Smooth muscle cell (in vitro differentiated cells): ENCODE data around the gene FBXL17. TPM values are rescaled to one million over a fixed set of nuclear protein-coding genes. Genes with fewer than 3 reads are reported as not detected.

Experiments
- DNase-seq: peaks from one replicate; lab custom pipeline; 2025; ENCODE audit not compliant: unreplicated experiment; lab: John Stamatoyannopoulos, UW
- H2AFZ ChIP-seq: fragments of 200-600 bp; sonication (generic); 2 replicates; pipeline ENCODE4 v1.6.0; 2016; ENCODE audit warnings: antibody characterized with exemption, low read depth, mild to moderate bottlenecking
- H3F3A ChIP-seq: fragments of 200-600 bp; sonication (generic); 2 replicates; pipeline ENCODE4 v1.6.0; 2017; ENCODE audit warnings: antibody characterized with exemption, low read depth
- H3K27ac ChIP-seq: fragments of 200-600 bp; sonication (generic); 2 replicates; pipeline ENCODE4 v1.5.1; 2016; ENCODE audit warnings: low read depth, mild to moderate bottlenecking
- H3K27me3 ChIP-seq: fragments of 200-600 bp; sonication (generic); 2 replicates; pipeline ENCODE4 v1.6.1; 2016; ENCODE audit warnings: low read depth, mild to moderate bottlenecking
- H3K36me3 ChIP-seq: fragments of 200-600 bp; sonication (generic); 2 replicates; pipeline ENCODE4 v1.5.1; 2016; ENCODE audit warnings: low read depth
- H3K4me1 ChIP-seq: fragments of 200-600 bp; sonication (generic); 2 replicates; pipeline ENCODE4 v1.5.1; 2016; ENCODE audit warnings: low read depth
- H3K4me2 ChIP-seq: fragments of 200-600 bp; sonication (generic); 2 replicates; pipeline ENCODE4 v1.6.0; 2016; ENCODE audit warnings: mild to moderate bottlenecking
- H3K4me3 ChIP-seq: fragments of 200-600 bp; sonication (generic); 2 replicates; pipeline ENCODE4 v1.5.1; 2016; ENCODE audit warnings: mild to moderate bottlenecking
- H3K79me2 ChIP-seq: fragments of 200-600 bp; sonication (generic); 2 replicates; pipeline ENCODE4 v1.6.0; 2016; ENCODE audit warnings: low read depth, mild to moderate bottlenecking
- H3K9ac ChIP-seq: fragments of 200-600 bp; sonication (generic); 2 replicates; pipeline ENCODE4 v1.6.0; 2016; ENCODE audit warnings: low read depth
- H3K9me3 ChIP-seq: fragments of 200-600 bp; sonication (generic); replicated peaks from 2 replicates; pipeline ENCODE4 v1.5.1; 2016; ENCODE audit warnings: low read depth
- H4K20me1 ChIP-seq: fragments of 200-600 bp; sonication (generic); 2 replicates; pipeline ENCODE4 v1.6.0; 2016; ENCODE audit warnings: low read depth
- WGBS: methylation state at CpG from one replicate; pipeline ENCODE4 v1.1.7; 2016; ENCODE audit warnings: low lambda C conversion rate; 5-methylcytosine and 5-hydroxymethylcytosine counted together
- polyA plus RNA-seq: library from polyadenylated mRNA; unstranded; fragments of >200 nt; fragmentation: Nextera tagmentation; extraction: Ambion mirVana; gene quantifications from 2 replicates; pipeline ENCODE4 v1.2.1, GENCODE V29; 2016
- total RNA-seq: library from RNA; depleted of rRNA; stranded (reverse); fragments of >200 nt; gene quantifications from 2 replicates; pipeline ENCODE4 v1.2.3, GENCODE V29; 2014
- TF ChIP-seq, protein P1 (sequence below): fragments of 200-600 bp; sonication (generic); IDR thresholded peaks from 2 replicates; pipeline ENCODE4 v1.5.1; 2017; ENCODE audit warnings: borderline replicate concordance, mild to moderate bottlenecking, antibody characterized with exemption; ENCODE audit not compliant: insufficient read depth, poor library complexity, severe bottlenecking

The FBXL17 gene
- total and polyA plus RNA-seq, 2 experiments from 2014 or later: 5.4 to 16.0 TPM

DNA sequence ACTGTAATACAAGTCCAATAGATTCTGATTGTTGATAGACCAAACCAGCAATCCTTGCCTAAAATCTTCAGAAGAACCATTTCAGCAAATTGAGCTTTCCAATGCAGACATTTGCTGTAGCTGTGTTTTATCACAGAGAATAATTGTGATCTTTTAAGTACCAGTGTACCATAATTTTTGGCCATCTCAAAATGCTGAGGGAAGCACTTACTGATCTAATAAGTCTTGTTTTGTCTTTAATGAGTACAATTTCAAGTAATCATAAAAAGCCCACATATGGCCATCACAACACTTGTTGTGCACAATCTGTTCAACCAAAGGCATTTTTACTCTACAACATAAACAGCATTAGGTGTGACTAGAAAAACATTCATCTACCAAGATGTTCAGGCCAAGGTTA, 159.9 kb downstream of the FBXL17 start:
- H3K4me2 ChIP-seq: no peak overlapping the region
- H4K20me1 ChIP-seq: no peaks in the 10 kb centered on the region
- H3K27me3 ChIP-seq: no peaks in the 10 kb centered on the region
- no peaks in the 10 kb centered on the region for H3K36me3 ChIP-seq
- H3K27ac ChIP-seq: no peak overlapping the region
- no peaks in the 10 kb centered on the region for H3K4me1 ChIP-seq
- no peaks in the 10 kb centered on the region for H3F3A ChIP-seq
- H3K79me2 ChIP-seq: no peaks in the 10 kb centered on the region
- H2AFZ ChIP-seq: no peak overlapping the region
- no peak overlapping the region for H3K9ac ChIP-seq
- no peak overlapping the region for H3K4me3 ChIP-seq
- DNase-seq: no peak
- no peaks in the 10 kb centered on the region for H3K9me3 ChIP-seq
- TF ChIP-seq, protein P1, sequence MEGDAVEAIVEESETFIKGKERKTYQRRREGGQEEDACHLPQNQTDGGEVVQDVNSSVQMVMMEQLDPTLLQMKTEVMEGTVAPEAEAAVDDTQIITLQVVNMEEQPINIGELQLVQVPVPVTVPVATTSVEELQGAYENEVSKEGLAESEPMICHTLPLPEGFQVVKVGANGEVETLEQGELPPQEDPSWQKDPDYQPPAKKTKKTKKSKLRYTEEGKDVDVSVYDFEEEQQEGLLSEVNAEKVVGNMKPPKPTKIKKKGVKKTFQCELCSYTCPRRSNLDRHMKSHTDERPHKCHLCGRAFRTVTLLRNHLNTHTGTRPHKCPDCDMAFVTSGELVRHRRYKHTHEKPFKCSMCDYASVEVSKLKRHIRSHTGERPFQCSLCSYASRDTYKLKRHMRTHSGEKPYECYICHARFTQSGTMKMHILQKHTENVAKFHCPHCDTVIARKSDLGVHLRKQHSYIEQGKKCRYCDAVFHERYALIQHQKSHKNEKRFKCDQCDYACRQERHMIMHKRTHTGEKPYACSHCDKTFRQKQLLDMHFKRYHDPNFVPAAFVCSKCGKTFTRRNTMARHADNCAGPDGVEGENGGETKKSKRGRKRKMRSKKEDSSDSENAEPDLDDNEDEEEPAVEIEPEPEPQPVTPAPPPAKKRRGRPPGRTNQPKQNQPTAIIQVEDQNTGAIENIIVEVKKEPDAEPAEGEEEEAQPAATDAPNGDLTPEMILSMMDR: no peak

DNA sequence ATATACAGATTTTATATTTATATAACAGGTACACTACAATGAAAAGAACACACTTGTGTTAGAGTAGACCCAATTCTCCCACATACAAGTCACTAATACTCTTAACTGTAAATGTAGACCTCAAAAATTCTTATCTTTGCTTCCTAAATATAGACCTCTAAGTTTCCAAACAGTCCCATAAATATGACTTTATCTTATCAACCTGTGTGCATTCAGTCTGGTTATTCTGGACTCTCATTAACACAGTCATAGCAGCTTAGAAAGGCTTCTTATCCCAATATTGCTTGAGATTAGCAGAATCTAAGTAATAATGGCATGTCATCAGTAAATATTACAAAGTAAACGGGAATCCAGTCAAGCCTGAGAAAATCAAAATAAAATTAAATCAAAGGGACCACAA, 161.1 kb downstream of the FBXL17 start:
- Histone ChIP-seq H4K20me1 (no peaks in the 10 kb centered on the region), H3K4me2 (peak overlapping the region; percentile 37), H3K4me3 (no peak overlapping the region), H3K36me3 (no peaks in the 10 kb centered on the region), H3K9ac (no peak overlapping the region), H3F3A (no peaks in the 10 kb centered on the region), H3K27me3 (no peaks in the 10 kb centered on the region), H3K9me3 (no peaks in the 10 kb centered on the region), H3K27ac (no peak overlapping the region), H2AFZ (no peak overlapping the region), H3K79me2 (no peaks in the 10 kb centered on the region), H3K4me1 (no peaks in the 10 kb centered on the region)
- 35% methylated on average over 1 of the region's 1 CpG for WGBS
- TF ChIP-seq, protein P1: no peak
- DNase-seq: no peak

- Histone ChIP-seq H4K20me1 (no peaks in the 10 kb centered on the region), H3K27ac (peak overlapping the region; percentile 42), H3F3A (no peaks in the 10 kb centered on the region), H3K9ac (no peak overlapping the region), H3K36me3 (peaks cover 7% of the 10 kb centered on the region), H2AFZ (no peak overlapping the region), H3K4me2 (peak overlapping the region; percentile 17), H3K27me3 (no peaks in the 10 kb centered on the region), H3K9me3 (no peaks in the 10 kb centered on the region), H3K79me2 (no peaks in the 10 kb centered on the region), H3K4me3 (no peak overlapping the region), H3K4me1 (peaks cover 6% of the 10 kb centered on the region)
- WGBS: 27% methylated on average over 4 of the region's 4 CpGs
- TF ChIP-seq, protein P1: no peak
- DNase-seq: no peak
Observed at GRCh38 chr5:108216890-108217289, 165.0 kb downstream of the FBXL17 start.

DNA sequence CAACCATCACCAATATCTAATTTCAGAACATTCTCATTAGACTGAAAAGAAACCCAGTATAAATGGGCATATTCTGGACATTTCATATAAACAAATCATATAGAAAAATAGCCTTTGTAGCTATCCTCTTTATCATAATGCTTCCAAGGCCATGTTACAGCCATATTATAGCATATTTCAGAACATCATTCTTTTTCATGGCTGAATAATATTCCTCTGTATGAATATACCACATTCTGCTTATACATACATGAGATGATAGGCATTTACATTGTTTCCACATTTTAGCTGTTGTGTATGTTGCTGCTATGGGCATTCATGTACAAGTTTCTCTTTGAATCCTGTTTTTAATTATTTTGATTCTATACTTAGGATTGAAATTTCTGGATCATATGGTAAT, 167.0 kb downstream of the FBXL17 start:
- peaks cover 6% of the 10 kb centered on the region for H3K4me1 ChIP-seq
- H3K4me3 ChIP-seq: no peak overlapping the region
- H2AFZ ChIP-seq: no peak overlapping the region
- H3K27ac ChIP-seq: no peak overlapping the region
- no peaks in the 10 kb centered on the region for H3K9me3 ChIP-seq
- peaks cover 7% of the 10 kb centered on the region for H3K36me3 ChIP-seq
- TF ChIP-seq, protein P1: no peak
- no peaks in the 10 kb centered on the region for H3K79me2 ChIP-seq
- DNase-seq: no peak
- H4K20me1 ChIP-seq: no peaks in the 10 kb centered on the region
- no peak overlapping the region for H3K9ac ChIP-seq
- H3K27me3 ChIP-seq: no peaks in the 10 kb centered on the region
- no peak overlapping the region for H3K4me2 ChIP-seq
- H3F3A ChIP-seq: no peaks in the 10 kb centered on the region
